ENCODE results near the gene RNF220. TPM values are rescaled to one million over a fixed set of nuclear protein-coding genes. Genes with fewer than 3 reads are reported as not detected.

Gene RNF220
- total and polyA plus RNA-seq, 9 donors, result 58.0 to 101 (median 64.7) TPM

- intact Hi-C loops (cut with DNase I), result loop anchor here in 1 of 4 donors (10.0 kb wide), 1 partner anchor 637 kb away; no protein-coding TSS in a partner anchor
- Histone ChIP-seq H3K36me3 (no peaks in the 10 kb centered on the region), H3K4me1 (ENCODE audit: insufficient read depth) (peaks cover 6% of the 10 kb centered on the region), H3K27me3 (no peaks in the 10 kb centered on the region), H3K27ac (no peak overlapping the region), H3K9me3 (no peaks in the 10 kb centered on the region), H3K4me3 (no peak overlapping the region)
- TF ChIP-seq EP300 (IDR thresholded peaks at IDR 0.05) (no peak), POLR2A (IDR thresholded peaks at IDR 0.05) (no peak), CTCF (IDR thresholded peaks at IDR 0.05) (no peak)
- 66 to 79% (median 67%) methylated on average over 12 of the region's 12 CpGs for WGBS, 3 donors
- no peak for DNase-seq
Observed at GRCh38 chr1:44641126-44642102, 236.4 kb downstream of the RNF220 start.

- Histone ChIP-seq H3K9me3 (no peaks in the 10 kb centered on the region), H3K27ac (no peak overlapping the region), H3K4me3 (no peak overlapping the region), H3K27me3 (no peaks in the 10 kb centered on the region), H3K36me3 (no peaks in the 10 kb centered on the region), H3K4me1 (ENCODE audit: insufficient read depth) (peaks cover 6% of the 10 kb centered on the region)
- DNase-seq, result no peak
- no peak for TF ChIP-seq EP300 (IDR thresholded peaks at IDR 0.05)
- TF ChIP-seq CTCF (IDR thresholded peaks at IDR 0.05), result no peak
- no peak for TF ChIP-seq POLR2A (IDR thresholded peaks at IDR 0.05)
- 96 to 98% (median 97%) methylated on average over 2 of the region's 2 CpGs for WGBS, 3 donors
- intact Hi-C loops (cut with DNase I), result loop anchor here in 1 of 4 donors (10.0 kb wide), 1 partner anchor 637 kb away; no protein-coding TSS in a partner anchor
Observed at GRCh38 chr1:44642255-44642654, 237.2 kb downstream of the RNF220 start.

- 82 to 92% (median 90%) methylated on average over 3 of the region's 3 CpGs for WGBS, 3 donors
- Histone ChIP-seq H3K9me3 (no peaks in the 10 kb centered on the region), H3K36me3 (no peaks in the 10 kb centered on the region), H3K4me3 (no peak overlapping the region), H3K27me3 (no peaks in the 10 kb centered on the region), H3K27ac (no peak overlapping the region), H3K4me1 (ENCODE audit: insufficient read depth) (peaks cover 6% of the 10 kb centered on the region)
- intact Hi-C loops (cut with DNase I), result loop anchor here in 1 of 4 donors (10.0 kb wide), 1 partner anchor 638 kb away; no protein-coding TSS in a partner anchor
- no peak for TF ChIP-seq POLR2A (IDR thresholded peaks at IDR 0.05)
- no peak for TF ChIP-seq EP300 (IDR thresholded peaks at IDR 0.05)
- no peak for TF ChIP-seq CTCF (IDR thresholded peaks at IDR 0.05)
- no peak for DNase-seq
Observed at GRCh38 chr1:44642925-44643324, 237.9 kb downstream of the RNF220 start.

GRCh38 chr1:44643721-44644334 lies 238.8 kb downstream of the RNF220 start:
- DNase-seq, result no peak
- intact Hi-C loops (cut with DNase I), result loop anchor here in 1 of 4 donors (10.0 kb wide), 1 partner anchor 639 kb away; no protein-coding TSS in a partner anchor
- Histone ChIP-seq H3K36me3 (no peaks in the 10 kb centered on the region), H3K27ac (no peak overlapping the region), H3K9me3 (no peaks in the 10 kb centered on the region), H3K4me3 (no peak overlapping the region), H3K4me1 (ENCODE audit: insufficient read depth) (peaks cover 6% of the 10 kb centered on the region), H3K27me3 (no peaks in the 10 kb centered on the region)
- 65 to 69% (median 68%) methylated on average over 8 to 9 of the region's 9 CpGs for WGBS, 3 donors
- TF ChIP-seq CTCF (IDR thresholded peaks at IDR 0.05) (no peak), EP300 (IDR thresholded peaks at IDR 0.05) (no peak), POLR2A (IDR thresholded peaks at IDR 0.05) (no peak)
